Retinal pigment epithelial cell (primary cell): ENCODE data around the gene GRIP2.
A peak's percentile ranks its signal among the peaks of the same experiment; 100 is the strongest.

Source experiments
- DNase-seq: peaks from one replicate; pipeline ENCODE4 v3.0.0-alpha.2; 2010; ENCODE audit warnings: low read depth
- H3K4me3 ChIP-seq: 2 replicates; pipeline ENCODE4 v1.5.1; 2011; ENCODE audit warnings: mild to moderate bottlenecking, low read length, control low read depth, moderate library complexity
- TF ChIP-seq, protein P1 (sequence below): conservative IDR thresholded peaks from 2 replicates; pipeline ENCODE4 v1.5.1; 2011; ENCODE audit warnings: low read depth, low read length, control low read depth, inconsistent platforms

GRIP2 gene

GRCh38 chr3:14457999-14458398 lies 82.1 kb downstream of the GRIP2 start:
- no peak overlapping the region for H3K4me3 ChIP-seq
- TF ChIP-seq, protein P1, sequence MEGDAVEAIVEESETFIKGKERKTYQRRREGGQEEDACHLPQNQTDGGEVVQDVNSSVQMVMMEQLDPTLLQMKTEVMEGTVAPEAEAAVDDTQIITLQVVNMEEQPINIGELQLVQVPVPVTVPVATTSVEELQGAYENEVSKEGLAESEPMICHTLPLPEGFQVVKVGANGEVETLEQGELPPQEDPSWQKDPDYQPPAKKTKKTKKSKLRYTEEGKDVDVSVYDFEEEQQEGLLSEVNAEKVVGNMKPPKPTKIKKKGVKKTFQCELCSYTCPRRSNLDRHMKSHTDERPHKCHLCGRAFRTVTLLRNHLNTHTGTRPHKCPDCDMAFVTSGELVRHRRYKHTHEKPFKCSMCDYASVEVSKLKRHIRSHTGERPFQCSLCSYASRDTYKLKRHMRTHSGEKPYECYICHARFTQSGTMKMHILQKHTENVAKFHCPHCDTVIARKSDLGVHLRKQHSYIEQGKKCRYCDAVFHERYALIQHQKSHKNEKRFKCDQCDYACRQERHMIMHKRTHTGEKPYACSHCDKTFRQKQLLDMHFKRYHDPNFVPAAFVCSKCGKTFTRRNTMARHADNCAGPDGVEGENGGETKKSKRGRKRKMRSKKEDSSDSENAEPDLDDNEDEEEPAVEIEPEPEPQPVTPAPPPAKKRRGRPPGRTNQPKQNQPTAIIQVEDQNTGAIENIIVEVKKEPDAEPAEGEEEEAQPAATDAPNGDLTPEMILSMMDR = no peak
- DNase-seq = no peak

GRCh38 chr3:14457481-14457880 lies 82.7 kb downstream of the GRIP2 start:
- TF ChIP-seq, protein P1 = no peak
- H3K4me3 ChIP-seq = no peak overlapping the region
- DNase-seq = no peak

- DNase-seq = no peak
- TF ChIP-seq, protein P1 = no peak
- no peak overlapping the region for H3K4me3 ChIP-seq
Observed at GRCh38 chr3:14456794-14457193, 83.3 kb downstream of the GRIP2 start.

DNA sequence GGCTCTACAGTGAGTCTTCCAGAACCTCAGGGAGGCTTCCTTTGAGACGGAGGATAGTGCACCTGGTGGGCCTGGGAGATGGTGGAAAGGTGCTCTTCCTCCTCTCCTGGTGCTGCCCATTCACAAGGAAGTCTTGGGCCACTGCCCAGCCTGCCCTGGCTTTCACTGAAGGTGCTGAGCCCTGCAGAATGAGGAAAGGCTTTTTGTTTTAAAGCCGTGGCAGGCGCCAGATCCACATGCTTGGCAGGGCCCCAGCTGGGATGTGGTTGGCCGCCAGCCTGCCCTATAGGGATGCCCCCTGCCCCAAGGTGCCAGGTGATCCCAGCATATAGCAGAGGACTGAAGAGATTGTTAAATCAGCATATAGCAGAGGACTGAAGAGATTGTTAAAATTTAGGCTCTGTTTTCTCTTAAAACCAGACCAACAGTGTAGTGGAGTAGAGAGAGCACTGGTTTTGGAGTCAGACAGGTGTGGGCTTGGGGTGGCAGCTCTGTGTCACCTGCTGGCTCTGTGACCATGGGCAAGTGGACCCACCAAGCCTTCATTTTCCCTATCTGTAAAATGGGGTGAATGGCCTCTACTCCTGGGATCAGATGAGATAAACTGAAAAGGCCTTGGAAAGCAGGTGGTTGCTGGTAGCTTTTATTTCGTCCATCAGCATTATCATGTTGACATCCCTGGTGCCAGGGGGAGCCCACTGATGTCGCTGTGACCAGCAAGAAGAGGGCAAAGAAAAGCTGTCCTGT lies 84.4 kb downstream of the GRIP2 start:
- H3K4me3 ChIP-seq = no peak overlapping the region
- TF ChIP-seq, protein P1 = no peak
- peak; percentile 70 for DNase-seq

GRCh38 chr3:14454639-14455310 lies 85.4 kb downstream of the GRIP2 start:
- no peak overlapping the region for H3K4me3 ChIP-seq
- TF ChIP-seq, protein P1 = no peak
- DNase-seq = no peak

DNA sequence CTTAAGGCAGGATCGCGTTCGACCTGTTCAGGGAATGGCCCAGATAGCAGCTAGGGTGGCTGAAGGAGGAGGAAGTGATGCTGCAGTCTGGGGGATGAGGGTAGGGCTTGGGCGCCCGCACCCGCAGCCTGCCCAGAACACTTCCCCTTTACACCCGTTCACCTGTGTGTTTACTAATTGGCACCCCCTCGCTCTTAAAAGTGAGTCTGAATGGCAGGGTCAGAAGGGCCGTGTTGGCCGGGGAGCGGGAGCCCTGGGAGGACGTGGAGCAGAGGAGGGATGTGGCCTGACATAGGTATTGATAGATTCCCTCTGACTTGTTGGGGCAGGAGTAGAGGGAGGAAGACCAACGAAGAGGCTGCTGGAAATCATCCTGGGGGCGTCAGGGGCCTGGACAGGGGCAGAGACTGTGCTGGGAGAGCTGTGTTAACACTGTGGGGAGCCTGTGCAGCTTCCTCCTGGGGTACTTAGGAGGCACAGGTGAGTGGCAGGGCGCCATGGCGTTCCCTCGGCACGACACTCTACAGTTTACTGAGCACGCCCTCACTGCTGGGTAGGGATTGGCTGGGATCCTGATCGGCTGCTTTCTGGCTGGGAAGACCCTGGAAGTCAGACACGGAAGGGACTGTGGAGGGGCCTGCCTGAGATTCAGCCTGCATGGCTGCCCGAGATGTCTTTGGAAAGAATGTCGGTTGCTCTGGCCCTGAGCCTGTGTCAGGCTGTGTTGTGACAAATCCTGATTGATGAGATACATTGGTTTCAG lies 86.1 kb downstream of the GRIP2 start:
- no peak for DNase-seq
- TF ChIP-seq, protein P1 = no peak
- H3K4me3 ChIP-seq = no peak overlapping the region
